HCT116 (cell line): ENCODE results near the gene COA7.

Experiments used
- CEBPB ChIP-seq: IDR thresholded peaks from 2 replicates; pipeline ENCODE4 v1.6.1; 2012; ENCODE audit warnings: low read depth
- ELF1 ChIP-seq: IDR thresholded peaks from 2 replicates; pipeline ENCODE4 v1.6.1; 2012; ENCODE audit warnings: low read depth, borderline replicate concordance
- EZH2 ChIP-seq: fragments of 200-600 bp; sonication (generic); IDR thresholded peaks from 2 replicates; pipeline ENCODE4 v1.6.1; 2017; ENCODE audit warnings: antibody characterized with exemption, mixed run types
- EZH2phosphoT487 ChIP-seq: fragments of 200-600 bp; IDR thresholded peaks from 2 replicates; pipeline ENCODE4 v1.6.1; 2018; ENCODE audit warnings: antibody characterized with exemption, borderline replicate concordance
- MAX ChIP-seq: IDR thresholded peaks from 2 replicates; pipeline ENCODE4 v1.6.1; 2012
- POLR2A ChIP-seq: IDR thresholded peaks from 2 replicates; pipeline ENCODE4 v1.7.0; 2011; ENCODE audit warnings: borderline replicate concordance; ENCODE audit not compliant: insufficient read depth, insufficient read length; ENCODE audit errors: extremely low read depth
- POLR2AphosphoS5 ChIP-seq: IDR thresholded peaks from 2 replicates; pipeline ENCODE4 v1.6.1; 2011; ENCODE audit warnings: mild to moderate bottlenecking, low read depth, low read length, moderate library complexity
- RAD21 ChIP-seq: IDR thresholded peaks from 2 replicates; pipeline ENCODE4 v1.6.1; 2012; ENCODE audit warnings: low read depth, mild to moderate bottlenecking
- SIN3A ChIP-seq: IDR thresholded peaks from 2 replicates; pipeline ENCODE4 v1.6.1; 2012; ENCODE audit warnings: low read depth
- ZFX ChIP-seq: fragments of 450-650 bp; IDR thresholded peaks from 2 replicates; pipeline ENCODE4 v1.6.1; 2017
- TF ChIP-seq, protein P1 (sequence below), 3 experiments: fragments of 200-600 bp in 1 of 3; sonication (generic) in 1 of 3; IDR thresholded peaks in 2 of 3; conservative IDR thresholded peaks in 1 of 3; 2 replicates each; pipeline ENCODE4 v1.5.1; 2012 to 2017; ENCODE audit warnings: low read depth in 2 of 3, low read length in 2 of 3, antibody characterized with exemption in 1 of 3, borderline replicate concordance in 1 of 3, control low read depth in 1 of 3, mild to moderate bottlenecking in 1 of 3, mixed read lengths in 1 of 3, mixed run types in 1 of 3, moderate library complexity in 1 of 3; ENCODE audit not compliant: insufficient read depth in 1 of 3

GRCh38 chr1:52635321-52636089 lies 62.6 kb downstream of the COA7 start:
- TF ChIP-seq POLR2A (no peak), SIN3A (no peak), CEBPB (no peak), EZH2 (no peak), MAX (no peak), EZH2phosphoT487 (no peak), ZFX (no peak), ELF1 (no peak), RAD21 (no peak), POLR2AphosphoS5 (no peak)
- TF ChIP-seq, protein P1, sequence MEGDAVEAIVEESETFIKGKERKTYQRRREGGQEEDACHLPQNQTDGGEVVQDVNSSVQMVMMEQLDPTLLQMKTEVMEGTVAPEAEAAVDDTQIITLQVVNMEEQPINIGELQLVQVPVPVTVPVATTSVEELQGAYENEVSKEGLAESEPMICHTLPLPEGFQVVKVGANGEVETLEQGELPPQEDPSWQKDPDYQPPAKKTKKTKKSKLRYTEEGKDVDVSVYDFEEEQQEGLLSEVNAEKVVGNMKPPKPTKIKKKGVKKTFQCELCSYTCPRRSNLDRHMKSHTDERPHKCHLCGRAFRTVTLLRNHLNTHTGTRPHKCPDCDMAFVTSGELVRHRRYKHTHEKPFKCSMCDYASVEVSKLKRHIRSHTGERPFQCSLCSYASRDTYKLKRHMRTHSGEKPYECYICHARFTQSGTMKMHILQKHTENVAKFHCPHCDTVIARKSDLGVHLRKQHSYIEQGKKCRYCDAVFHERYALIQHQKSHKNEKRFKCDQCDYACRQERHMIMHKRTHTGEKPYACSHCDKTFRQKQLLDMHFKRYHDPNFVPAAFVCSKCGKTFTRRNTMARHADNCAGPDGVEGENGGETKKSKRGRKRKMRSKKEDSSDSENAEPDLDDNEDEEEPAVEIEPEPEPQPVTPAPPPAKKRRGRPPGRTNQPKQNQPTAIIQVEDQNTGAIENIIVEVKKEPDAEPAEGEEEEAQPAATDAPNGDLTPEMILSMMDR (IDR thresholded peaks at IDR 0.05 in 2 of 3, conservative IDR thresholded peaks at IDR 0.05 in 1 of 3; ENCODE audit: borderline replicate concordance in 1 of 3, insufficient read depth in 1 of 3, low read depth in 2 of 3, low read length in 2 of 3), result no peak
